ENCODE measurements around the gene MIER2. TPM values are rescaled to one million over a fixed set of nuclear protein-coding genes. Genes with fewer than 3 reads are reported as not detected.
A peak's percentile ranks its signal among the peaks of the same experiment; 100 is the strongest.

MIER2 gene
- total RNA-seq, 4 donors from 2014 or later, result 8.6 to 25.7 (median 16.6) TPM

DNA sequence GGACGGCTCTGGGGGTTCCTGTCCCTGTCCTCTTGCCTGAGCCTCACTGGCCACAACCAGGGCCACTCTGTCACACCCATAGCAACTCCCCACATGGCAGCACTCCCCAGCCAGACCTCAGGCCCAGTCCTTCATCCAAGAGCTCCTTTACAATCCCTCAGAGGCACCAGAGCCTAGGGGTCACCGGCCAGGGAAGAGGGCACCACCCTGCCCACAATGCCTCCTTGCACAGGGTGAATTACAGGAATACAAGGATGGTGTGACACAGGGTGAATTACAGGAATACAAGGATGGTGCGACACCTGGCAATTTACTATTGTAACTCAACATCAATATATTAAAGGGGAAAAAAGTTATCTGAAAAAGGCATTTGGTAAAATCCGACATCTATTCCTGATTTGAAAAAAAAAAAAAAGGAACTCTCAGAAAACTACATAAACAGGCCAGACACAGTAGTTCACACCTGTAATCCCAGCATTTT, 16.5 kb downstream of the MIER2 start:
- DNase-seq (ENCODE audit: low spot score) (no peak), ATAC-seq (ENCODE audit: low FRiP score) (no peak)
- TF ChIP-seq, protein P1, sequence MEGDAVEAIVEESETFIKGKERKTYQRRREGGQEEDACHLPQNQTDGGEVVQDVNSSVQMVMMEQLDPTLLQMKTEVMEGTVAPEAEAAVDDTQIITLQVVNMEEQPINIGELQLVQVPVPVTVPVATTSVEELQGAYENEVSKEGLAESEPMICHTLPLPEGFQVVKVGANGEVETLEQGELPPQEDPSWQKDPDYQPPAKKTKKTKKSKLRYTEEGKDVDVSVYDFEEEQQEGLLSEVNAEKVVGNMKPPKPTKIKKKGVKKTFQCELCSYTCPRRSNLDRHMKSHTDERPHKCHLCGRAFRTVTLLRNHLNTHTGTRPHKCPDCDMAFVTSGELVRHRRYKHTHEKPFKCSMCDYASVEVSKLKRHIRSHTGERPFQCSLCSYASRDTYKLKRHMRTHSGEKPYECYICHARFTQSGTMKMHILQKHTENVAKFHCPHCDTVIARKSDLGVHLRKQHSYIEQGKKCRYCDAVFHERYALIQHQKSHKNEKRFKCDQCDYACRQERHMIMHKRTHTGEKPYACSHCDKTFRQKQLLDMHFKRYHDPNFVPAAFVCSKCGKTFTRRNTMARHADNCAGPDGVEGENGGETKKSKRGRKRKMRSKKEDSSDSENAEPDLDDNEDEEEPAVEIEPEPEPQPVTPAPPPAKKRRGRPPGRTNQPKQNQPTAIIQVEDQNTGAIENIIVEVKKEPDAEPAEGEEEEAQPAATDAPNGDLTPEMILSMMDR (IDR thresholded peaks at IDR 0.05), result no peak

DNA sequence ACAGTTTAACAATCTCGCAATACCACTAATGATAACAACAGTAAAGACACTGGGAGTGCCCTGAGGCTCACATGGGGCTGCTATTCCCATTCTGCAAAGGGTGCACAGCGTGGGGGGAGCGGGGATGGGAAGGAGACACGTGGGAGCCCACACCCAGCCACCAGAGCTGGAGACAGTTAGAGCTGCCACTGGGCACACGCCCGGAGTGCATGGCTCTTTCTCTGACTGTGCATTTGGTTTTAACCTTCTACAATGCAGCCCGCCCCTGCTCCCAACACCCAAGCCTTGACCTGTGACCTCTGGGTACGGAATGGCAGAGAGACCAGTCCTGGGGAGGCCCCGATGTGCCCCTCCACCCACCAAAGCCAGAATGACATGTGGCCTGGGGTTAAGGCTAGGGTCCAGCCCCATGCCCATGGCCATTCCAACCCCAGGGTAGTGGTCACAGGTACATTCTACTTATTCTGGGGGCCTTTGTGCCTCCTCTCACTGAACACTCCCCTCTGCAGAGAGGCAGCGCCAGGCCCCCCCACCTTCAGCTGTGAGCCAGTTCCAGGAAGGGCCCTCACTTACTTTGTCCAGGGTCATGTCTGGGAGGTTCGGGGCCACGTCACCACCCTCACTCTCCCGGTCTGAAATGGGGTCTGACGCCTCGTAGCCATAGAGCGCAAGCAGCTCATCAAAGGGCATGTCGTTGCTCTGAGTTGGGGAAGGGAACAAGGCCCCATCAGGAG, 17.1 kb downstream of the MIER2 start:
- TF ChIP-seq, protein P1 (IDR thresholded peaks at IDR 0.05), result no peak
- ATAC-seq (ENCODE audit: low FRiP score) (no peak), DNase-seq (ENCODE audit: low spot score) (no peak)

DNA sequence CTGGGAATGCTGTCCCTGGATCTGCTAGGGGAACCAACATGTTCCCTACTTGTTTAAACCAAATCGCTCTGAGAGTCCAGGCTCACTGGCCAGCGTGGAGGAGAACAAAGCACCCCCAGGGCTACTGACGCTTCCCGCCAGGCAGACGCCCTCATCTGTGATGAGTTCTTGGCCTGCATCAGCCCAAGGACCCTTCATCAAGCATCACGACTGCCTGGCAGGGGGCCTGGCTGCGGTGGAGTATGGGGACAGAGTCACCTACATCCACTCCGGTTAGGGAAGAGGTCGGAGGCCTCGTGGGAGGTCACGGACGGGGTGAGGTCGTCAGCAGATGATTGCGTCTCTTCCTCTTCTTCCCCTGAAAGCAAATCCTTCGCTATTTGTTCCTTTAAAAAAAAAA, 17.7 kb downstream of the MIER2 start:
- TF ChIP-seq, protein P1 (IDR thresholded peaks at IDR 0.05), result no peak
- ATAC-seq (ENCODE audit: low FRiP score) (no peak), DNase-seq (ENCODE audit: low spot score) (no peak)

DNA sequence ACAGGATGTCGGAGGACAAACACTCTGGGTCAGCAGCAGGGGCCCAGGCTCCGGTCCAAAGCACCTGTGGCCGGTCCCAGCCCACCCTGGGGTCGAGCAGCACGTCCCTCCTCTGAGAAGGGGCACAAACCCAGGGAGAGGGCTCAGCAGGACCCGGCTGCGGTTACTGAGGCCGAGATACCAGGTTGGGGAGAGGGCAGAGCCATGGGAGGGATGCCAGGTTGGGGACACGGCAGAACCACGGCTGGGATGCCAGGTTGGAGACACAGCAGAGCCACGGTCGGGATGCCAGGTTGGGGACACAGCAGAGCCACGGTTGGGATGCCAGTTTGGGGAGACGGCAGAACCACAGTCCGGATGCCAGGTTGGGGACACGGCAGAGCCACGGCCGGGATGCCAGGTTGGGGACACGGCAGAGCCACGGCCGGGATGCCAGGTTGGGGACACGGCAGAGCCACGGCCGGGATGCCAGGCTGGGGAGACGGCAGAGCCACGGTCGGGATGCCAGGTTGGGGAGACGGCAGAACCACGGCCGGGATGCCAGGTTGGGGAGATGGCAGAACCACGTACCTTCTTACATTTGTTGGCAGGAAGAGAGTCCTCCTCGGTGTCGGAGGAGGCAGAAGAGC, 18.5 kb downstream of the MIER2 start:
- ATAC-seq (ENCODE audit: low FRiP score), result no peak
- no peak for DNase-seq (ENCODE audit: low spot score)
- TF ChIP-seq, protein P1 (IDR thresholded peaks at IDR 0.05), result no peak

DNA sequence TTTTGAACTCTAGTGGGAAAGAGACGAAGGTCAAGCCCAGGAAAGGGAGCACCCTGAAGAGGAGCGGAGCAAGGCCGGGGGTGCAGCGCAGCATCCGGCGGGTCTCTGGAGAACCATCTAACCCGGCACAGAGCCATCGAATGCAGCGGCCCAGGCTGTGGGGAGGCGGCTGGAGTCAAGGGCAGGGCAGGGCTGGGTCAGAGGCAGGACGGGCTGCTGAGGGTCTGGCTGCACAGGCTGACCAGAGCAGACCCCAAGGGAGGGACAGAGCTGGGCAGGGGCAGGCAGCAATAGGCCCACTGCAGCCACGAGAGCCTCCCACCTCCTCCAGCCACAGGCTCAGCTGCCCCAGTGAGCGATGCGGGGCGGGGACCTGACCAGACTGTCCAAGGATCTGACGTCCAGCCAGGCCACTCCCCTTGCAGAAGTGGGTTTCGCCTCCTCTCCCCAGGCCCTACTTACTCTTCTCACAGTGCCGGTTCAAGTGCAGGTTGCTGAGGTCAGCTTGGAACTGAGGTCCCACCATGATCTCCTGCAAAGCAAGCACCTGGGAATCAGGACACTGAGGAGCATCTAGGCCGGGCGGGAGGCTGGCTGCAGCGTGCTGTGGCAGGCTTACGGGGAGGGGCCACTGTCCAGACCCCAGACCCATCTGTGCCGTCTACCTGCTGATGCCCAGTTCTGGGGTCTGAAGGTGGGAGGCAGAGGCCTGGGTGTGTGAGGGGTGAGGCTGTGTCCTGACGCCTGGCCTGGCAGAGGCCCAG, 19.2 kb downstream of the MIER2 start:
- TF ChIP-seq, protein P1 (IDR thresholded peaks at IDR 0.05), result no peak
- DNase-seq (ENCODE audit: low spot score), result no peak
- peak; percentile 12 for ATAC-seq (ENCODE audit: low FRiP score)

DNA sequence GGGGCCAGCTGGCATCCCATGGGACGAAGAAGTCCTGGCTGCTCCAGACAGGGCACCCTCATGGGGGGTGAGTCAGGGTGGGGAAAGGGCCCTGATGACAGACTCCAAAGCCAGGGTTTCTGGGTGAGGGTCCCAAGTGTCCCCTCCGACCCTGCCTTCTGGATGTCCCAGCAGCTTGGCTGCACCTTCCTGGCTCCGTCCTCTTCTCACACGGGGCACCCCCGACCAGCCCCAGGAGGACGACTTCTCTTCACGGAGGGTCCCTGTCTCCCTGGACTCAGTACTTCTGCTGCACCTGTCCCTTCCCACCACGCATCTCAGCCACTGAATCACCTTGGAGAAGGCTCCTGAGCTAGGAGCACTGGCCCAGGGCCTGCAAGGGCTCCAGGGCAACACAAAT, 19.9 kb downstream of the MIER2 start:
- TF ChIP-seq, protein P1 (IDR thresholded peaks at IDR 0.05), result no peak
- no peak for DNase-seq (ENCODE audit: low spot score)
- ATAC-seq (ENCODE audit: low FRiP score), result no peak

Measured in omental fat pad (tissue), 4 donors.